Astrocyte (in vitro differentiated cells and primary cell): Measurements from ENCODE around the gene NIT2. TPM values are rescaled to one million over a fixed set of nuclear protein-coding genes. Genes with fewer than 3 reads are reported as not detected.

Experiments used
- DNase-seq: peaks from one replicate; pipeline ENCODE4 v3.0.0-alpha.2; 2010; ENCODE audit warnings: low read depth
- FAIRE-seq: peaks from 2 replicates; lab custom pipeline; 2011; peaks lifted over from hg19 to GRCh38; lab: Jason Lieb, UNC
- H2AFZ ChIP-seq: 2 replicates; pipeline ENCODE4 v1.6.0; 2012; ENCODE audit warnings: low read depth, low read length, inconsistent platforms
- H3K27ac ChIP-seq: 2 replicates; pipeline ENCODE4 v1.5.1; 2011; ENCODE audit warnings: low read depth, low read length, inconsistent platforms
- H3K27me3 ChIP-seq: 2 replicates; pipeline ENCODE4 v1.6.0; 2011; ENCODE audit warnings: low read length, inconsistent platforms; ENCODE audit not compliant: insufficient read depth
- H3K36me3 ChIP-seq: 2 replicates; pipeline ENCODE4 v1.5.1; 2011; ENCODE audit warnings: low read length, inconsistent platforms; ENCODE audit not compliant: insufficient read depth
- H3K4me1 ChIP-seq: 2 replicates; pipeline ENCODE4 v1.5.1; 2011; ENCODE audit warnings: low read length, inconsistent platforms; ENCODE audit not compliant: insufficient read depth
- H3K4me2 ChIP-seq: 2 replicates; pipeline ENCODE4 v1.6.0; 2012; ENCODE audit warnings: low read length, inconsistent platforms
- H3K4me3 ChIP-seq: 2 replicates; pipeline ENCODE4 v1.5.1; 2011; ENCODE audit warnings: low read depth, mild to moderate bottlenecking, low read length, inconsistent platforms; ENCODE audit not compliant: insufficient read depth
- H3K79me2 ChIP-seq: 2 replicates; pipeline ENCODE4 v1.6.0; 2012; ENCODE audit warnings: mild to moderate bottlenecking, low read length, inconsistent platforms; ENCODE audit not compliant: insufficient read depth
- H3K9ac ChIP-seq: 2 replicates; pipeline ENCODE4 v1.6.0; 2012; ENCODE audit warnings: mild to moderate bottlenecking, low read length, inconsistent platforms
- H3K9me3 ChIP-seq: 2 replicates; pipeline ENCODE4 v1.5.1; 2012; ENCODE audit warnings: low read depth, mild to moderate bottlenecking, low read length, inconsistent platforms; ENCODE audit not compliant: insufficient read depth
- H4K20me1 ChIP-seq: 2 replicates; pipeline ENCODE4 v1.6.0; 2012; ENCODE audit warnings: low read length, inconsistent platforms; ENCODE audit not compliant: insufficient read depth
- H3K27ac Mint-ChIP-seq: one replicate; pipeline ENCODE4 v1.8.0; 2021; ENCODE audit warnings: mild to moderate bottlenecking, mixed read lengths; ENCODE audit not compliant: unreplicated experiment
- H3K27me3 Mint-ChIP-seq: one replicate; pipeline ENCODE4 v1.8.0; 2021; ENCODE audit warnings: low read depth, mixed read lengths; ENCODE audit not compliant: unreplicated experiment
- H3K36me3 Mint-ChIP-seq: one replicate; pipeline ENCODE4 v1.8.0; 2021; ENCODE audit warnings: low read depth, mixed read lengths; ENCODE audit not compliant: unreplicated experiment
- H3K4me1 Mint-ChIP-seq: one replicate; pipeline ENCODE4 v1.8.0; 2021; ENCODE audit warnings: low read depth, mixed read lengths; ENCODE audit not compliant: unreplicated experiment
- H3K4me3 Mint-ChIP-seq: one replicate; pipeline ENCODE4 v1.8.0; 2021; ENCODE audit warnings: mild to moderate bottlenecking, moderate library complexity, mixed read lengths; ENCODE audit not compliant: unreplicated experiment
- H3K9me3 Mint-ChIP-seq: one replicate; pipeline ENCODE4 v1.8.0; 2021; ENCODE audit warnings: mild to moderate bottlenecking, mixed read lengths; ENCODE audit not compliant: unreplicated experiment
- CTCF ChIP-seq: IDR thresholded peaks from 2 replicates; pipeline ENCODE4 v1.5.1; 2011; ENCODE audit warnings: low read depth, mild to moderate bottlenecking, inconsistent platforms, low read length, moderate library complexity; ENCODE audit not compliant: insufficient read depth
- EZH2 ChIP-seq: IDR thresholded peaks from 2 replicates; pipeline ENCODE4 v1.6.1; 2012; ENCODE audit warnings: mild to moderate bottlenecking, low read length, inconsistent platforms; ENCODE audit not compliant: insufficient read depth
- total RNA-seq: library from RNA; stranded (reverse); gene quantifications from 2 replicates; pipeline ENCODE4 v1.2.1, GENCODE V29; 2021

The NIT2 gene
- total RNA-seq, 1 donor from 2014 or later = 47.7 TPM

DNA sequence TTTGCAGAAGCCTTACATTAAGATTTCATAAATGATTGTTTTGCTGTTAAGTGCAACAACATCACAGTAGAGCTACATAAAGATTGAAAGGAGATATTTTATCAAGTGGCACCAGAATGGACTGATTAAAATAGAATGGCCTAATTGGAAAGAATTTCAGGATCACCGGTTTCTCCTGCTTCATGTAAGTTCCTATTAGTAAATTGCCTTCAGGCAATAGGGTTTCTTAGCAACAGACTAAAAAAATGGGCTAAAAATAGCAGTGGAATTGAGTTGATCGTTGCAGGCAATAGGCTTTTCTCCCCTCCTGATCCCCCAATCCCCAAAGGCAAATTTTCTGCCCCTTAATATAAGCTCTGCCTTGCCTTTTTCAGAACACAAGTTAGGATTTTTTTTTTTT lies 67.7 kb downstream of the NIT2 start:
- H3K27ac Mint-ChIP-seq = peak overlapping the region; percentile 99
- H3K4me1 Mint-ChIP-seq = peaks cover 12% of the 10 kb centered on the region
- peaks cover 25% of the 10 kb centered on the region for H4K20me1 ChIP-seq
- peaks cover 11% of the 10 kb centered on the region for H3K4me1 ChIP-seq
- H3K36me3 ChIP-seq = no peaks in the 10 kb centered on the region
- no peaks in the 10 kb centered on the region for H3K27me3 ChIP-seq
- peak overlapping the region; percentile 96 for H3K4me2 ChIP-seq
- peaks cover 53% of the 10 kb centered on the region for H3K79me2 ChIP-seq
- no peaks in the 10 kb centered on the region for H3K9me3 ChIP-seq
- H3K4me3 ChIP-seq = peak overlapping the region; percentile 82
- H3K27me3 Mint-ChIP-seq = no peaks in the 10 kb centered on the region
- H2AFZ ChIP-seq = no peak overlapping the region
- H3K4me3 Mint-ChIP-seq = peak overlapping the region; percentile 92
- FAIRE-seq (no peak), DNase-seq (peak; percentile 63)
- H3K36me3 Mint-ChIP-seq = no peaks in the 10 kb centered on the region
- H3K9me3 Mint-ChIP-seq = no peaks in the 10 kb centered on the region
- TF ChIP-seq EZH2 (no peak), CTCF (no peak)
- peak overlapping the region; percentile 94 for H3K9ac ChIP-seq
- H3K27ac ChIP-seq = peak overlapping the region; percentile 95

DNA sequence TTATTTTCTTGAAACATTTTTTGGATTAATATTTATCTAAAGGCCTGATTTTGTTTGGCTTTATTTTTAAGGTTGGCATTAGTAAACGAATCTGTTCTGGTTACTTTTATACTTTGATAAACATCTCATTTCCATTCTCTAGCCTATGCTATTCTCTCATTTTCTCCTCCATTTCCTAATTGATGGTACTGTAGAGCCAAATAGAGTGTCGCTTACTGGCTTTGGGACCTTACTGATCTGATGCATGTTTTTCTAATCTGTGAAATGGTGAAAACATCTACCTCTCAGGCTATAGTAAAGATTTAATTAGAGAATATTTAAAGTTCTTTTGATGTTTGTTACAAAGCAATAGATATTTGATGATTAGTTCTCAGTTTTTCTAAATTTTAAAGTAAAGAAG lies 68.3 kb downstream of the NIT2 start:
- no peak overlapping the region for H3K27ac ChIP-seq
- Mint-ChIP-seq H3K27ac (peak overlapping the region; percentile 65), H3K4me1 (peaks cover 13% of the 10 kb centered on the region), H3K27me3 (no peaks in the 10 kb centered on the region), H3K4me3 (peak overlapping the region; percentile 92), H3K36me3 (peaks cover 1% of the 10 kb centered on the region), H3K9me3 (peaks cover 3% of the 10 kb centered on the region)
- TF ChIP-seq CTCF (no peak), EZH2 (no peak)
- peaks cover 48% of the 10 kb centered on the region for H3K79me2 ChIP-seq
- H3K36me3 ChIP-seq = no peaks in the 10 kb centered on the region
- H3K4me3 ChIP-seq = peak overlapping the region; percentile 82
- peaks cover 20% of the 10 kb centered on the region for H4K20me1 ChIP-seq
- H3K27me3 ChIP-seq = no peaks in the 10 kb centered on the region
- no peak overlapping the region for H2AFZ ChIP-seq
- no peak for DNase-seq
- H3K4me1 ChIP-seq = peaks cover 11% of the 10 kb centered on the region
- FAIRE-seq = no peak
- H3K4me2 ChIP-seq = peak overlapping the region; percentile 96
- H3K9ac ChIP-seq = peak overlapping the region; percentile 94
- no peaks in the 10 kb centered on the region for H3K9me3 ChIP-seq

GRCh38 chr3:100403362-100404249 lies 69.0 kb downstream of the NIT2 start:
- DNase-seq (no peak), FAIRE-seq (no peak)
- H3K27me3 ChIP-seq = no peaks in the 10 kb centered on the region
- Mint-ChIP-seq H3K36me3 (peaks cover 2% of the 10 kb centered on the region), H3K4me3 (peak overlapping the region; percentile 92), H3K4me1 (peaks cover 12% of the 10 kb centered on the region), H3K27ac (peak overlapping the region; percentile 55), H3K9me3 (peaks cover 5% of the 10 kb centered on the region), H3K27me3 (no peaks in the 10 kb centered on the region)
- peaks cover 40% of the 10 kb centered on the region for H3K79me2 ChIP-seq
- TF ChIP-seq EZH2 (no peak), CTCF (no peak)
- no peak overlapping the region for H2AFZ ChIP-seq
- peaks cover 11% of the 10 kb centered on the region for H3K4me1 ChIP-seq
- peak overlapping the region; percentile 82 for H3K4me3 ChIP-seq
- H3K4me2 ChIP-seq = peak overlapping the region; percentile 96
- H3K9ac ChIP-seq = no peak overlapping the region
- peaks cover 16% of the 10 kb centered on the region for H4K20me1 ChIP-seq
- no peak overlapping the region for H3K27ac ChIP-seq
- H3K9me3 ChIP-seq = no peaks in the 10 kb centered on the region
- no peaks in the 10 kb centered on the region for H3K36me3 ChIP-seq
